Measurements from ENCODE around the gene GRM8. TPM values are rescaled to one million over a fixed set of nuclear protein-coding genes. Genes with fewer than 3 reads are reported as not detected.

The GRM8 gene
- total and polyA plus RNA-seq, 2 donors from 2014 or later, result 3.2 TPM; not detected in 1

DNA sequence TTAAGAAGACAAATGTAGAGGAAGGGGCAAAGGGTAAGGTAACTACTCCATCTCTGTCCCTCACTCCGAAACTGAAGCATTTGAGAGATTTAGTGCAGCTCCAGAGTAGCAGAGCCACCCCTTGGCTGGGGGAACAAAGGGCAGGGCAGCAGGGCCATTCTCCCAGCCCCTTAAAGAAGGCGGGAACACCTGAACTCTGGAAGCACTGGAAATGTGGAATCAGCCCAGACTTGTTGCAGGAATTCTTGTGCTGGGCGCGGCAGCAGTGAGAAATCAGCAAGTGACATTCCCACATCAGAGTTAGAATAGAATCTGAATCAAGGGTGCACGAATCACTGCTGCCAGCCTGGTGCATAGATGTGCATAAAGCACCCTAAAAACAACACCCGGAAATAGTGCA, 34.4 kb upstream of the GRM8 start:
- Histone ChIP-seq H3K9me3 (ENCODE audit: control insufficient read depth in 2 of 3, insufficient read depth in 1 of 3, low read length in 3 of 3) (no peaks in the 10 kb centered on the region), H3K4me1 (ENCODE audit: control insufficient read depth in 2 of 3, insufficient read depth in 2 of 3, low read depth in 1 of 3, low read length in 3 of 3) (no peaks in the 10 kb centered on the region), H3K27ac (ENCODE audit: low read depth in 2 of 2, low read length in 2 of 2) (no peak overlapping the region), H3K27me3 (ENCODE audit: control insufficient read depth, insufficient read depth, low read length) (no peaks in the 10 kb centered on the region), H3K9ac (ENCODE audit: low read length in 3 of 3) (no peak overlapping the region), H3K36me3 (ENCODE audit: control insufficient read depth in 2 of 3, insufficient read depth in 3 of 3, low read length in 3 of 3) (no peaks in the 10 kb centered on the region), H3K4me3 (ENCODE audit: low read length in 3 of 3) (no peak overlapping the region)
- intact Hi-C loops (cut with DNase I), result no loop called here
- FAIRE-seq, result no peak
- TF ChIP-seq, protein P1, sequence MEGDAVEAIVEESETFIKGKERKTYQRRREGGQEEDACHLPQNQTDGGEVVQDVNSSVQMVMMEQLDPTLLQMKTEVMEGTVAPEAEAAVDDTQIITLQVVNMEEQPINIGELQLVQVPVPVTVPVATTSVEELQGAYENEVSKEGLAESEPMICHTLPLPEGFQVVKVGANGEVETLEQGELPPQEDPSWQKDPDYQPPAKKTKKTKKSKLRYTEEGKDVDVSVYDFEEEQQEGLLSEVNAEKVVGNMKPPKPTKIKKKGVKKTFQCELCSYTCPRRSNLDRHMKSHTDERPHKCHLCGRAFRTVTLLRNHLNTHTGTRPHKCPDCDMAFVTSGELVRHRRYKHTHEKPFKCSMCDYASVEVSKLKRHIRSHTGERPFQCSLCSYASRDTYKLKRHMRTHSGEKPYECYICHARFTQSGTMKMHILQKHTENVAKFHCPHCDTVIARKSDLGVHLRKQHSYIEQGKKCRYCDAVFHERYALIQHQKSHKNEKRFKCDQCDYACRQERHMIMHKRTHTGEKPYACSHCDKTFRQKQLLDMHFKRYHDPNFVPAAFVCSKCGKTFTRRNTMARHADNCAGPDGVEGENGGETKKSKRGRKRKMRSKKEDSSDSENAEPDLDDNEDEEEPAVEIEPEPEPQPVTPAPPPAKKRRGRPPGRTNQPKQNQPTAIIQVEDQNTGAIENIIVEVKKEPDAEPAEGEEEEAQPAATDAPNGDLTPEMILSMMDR (IDR thresholded peaks at IDR 0.05; ENCODE audit: borderline replicate concordance, extremely low read depth, insufficient read depth), result no peak
- DNase-seq, result no peak

DNA sequence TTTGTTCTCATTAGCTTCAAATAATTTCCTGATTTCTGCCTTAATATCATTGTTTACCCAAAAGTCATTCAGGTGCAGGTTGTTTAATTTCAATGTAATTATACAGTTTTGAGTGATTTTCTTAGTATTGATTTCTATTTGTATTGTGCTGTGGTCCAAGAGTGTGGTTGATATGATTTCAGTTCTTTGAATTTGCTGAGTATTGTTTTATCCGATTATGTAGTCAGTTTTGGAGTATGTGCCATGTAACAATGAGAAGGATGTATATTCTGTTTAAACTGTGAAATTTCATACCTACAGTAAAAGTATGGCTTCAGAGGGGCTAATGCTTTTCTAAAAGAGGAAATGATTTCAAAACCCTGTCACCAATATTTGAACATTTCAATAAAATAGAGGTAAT, 17.4 kb upstream of the GRM8 start:
- intact Hi-C loops (cut with DNase I), result no loop called here

DNA sequence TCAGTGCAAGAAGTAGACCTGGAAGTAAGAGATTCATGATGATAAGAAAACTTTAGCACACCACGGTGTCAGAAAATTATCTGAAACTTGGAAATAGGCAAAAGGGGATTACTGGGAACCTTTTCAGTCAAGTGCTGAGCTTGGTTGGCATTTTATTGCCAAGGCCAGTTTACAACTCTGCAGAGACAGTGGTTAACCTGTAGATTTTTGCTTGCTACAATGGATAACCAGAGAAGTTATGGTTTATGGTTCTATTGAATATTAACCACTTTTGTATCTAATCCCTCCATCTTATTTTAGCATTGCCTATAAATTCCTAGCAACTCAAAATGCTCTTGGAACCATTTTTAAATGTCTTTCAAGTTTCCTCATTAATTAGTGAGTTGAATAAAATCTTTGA, 13.3 kb upstream of the GRM8 start:
- Histone ChIP-seq H3K4me3 (ENCODE audit: low read length in 3 of 3) (no peak overlapping the region), H3K36me3 (ENCODE audit: control insufficient read depth in 2 of 3, insufficient read depth in 3 of 3, low read length in 3 of 3) (no peaks in the 10 kb centered on the region), H3K9me3 (ENCODE audit: control insufficient read depth in 2 of 3, insufficient read depth in 1 of 3, low read length in 3 of 3) (no peaks in the 10 kb centered on the region), H3K4me1 (ENCODE audit: control insufficient read depth in 2 of 3, insufficient read depth in 2 of 3, low read depth in 1 of 3, low read length in 3 of 3) (no peaks in the 10 kb centered on the region), H3K27ac (ENCODE audit: low read depth in 2 of 2, low read length in 2 of 2) (no peak overlapping the region), H3K9ac (ENCODE audit: low read length in 3 of 3) (no peak overlapping the region), H3K27me3 (ENCODE audit: control insufficient read depth, insufficient read depth, low read length) (no peaks in the 10 kb centered on the region)
- intact Hi-C loops (cut with DNase I), result no loop called here
- FAIRE-seq (no peak), DNase-seq (no peak)
- TF ChIP-seq, protein P1 (IDR thresholded peaks at IDR 0.05; ENCODE audit: borderline replicate concordance, extremely low read depth, insufficient read depth), result no peak

More for the DNA sequence above, 17.4 kb upstream of the GRM8 start:
- DNase-seq, result no peak
- Histone ChIP-seq H3K9me3 (ENCODE audit: control insufficient read depth in 2 of 3, insufficient read depth in 1 of 3, low read length in 3 of 3) (no peaks in the 10 kb centered on the region), H3K4me3 (ENCODE audit: low read length in 3 of 3) (no peak overlapping the region), H3K36me3 (ENCODE audit: control insufficient read depth in 2 of 3, insufficient read depth in 3 of 3, low read length in 3 of 3) (no peaks in the 10 kb centered on the region), H3K9ac (ENCODE audit: low read length in 3 of 3) (no peak overlapping the region), H3K27me3 (ENCODE audit: control insufficient read depth, insufficient read depth, low read length) (no peaks in the 10 kb centered on the region), H3K4me1 (ENCODE audit: control insufficient read depth in 2 of 3, insufficient read depth in 2 of 3, low read depth in 1 of 3, low read length in 3 of 3) (no peaks in the 10 kb centered on the region), H3K27ac (ENCODE audit: low read depth in 2 of 2, low read length in 2 of 2) (no peak overlapping the region)
- FAIRE-seq, result no peak
- TF ChIP-seq, protein P1 (IDR thresholded peaks at IDR 0.05; ENCODE audit: borderline replicate concordance, extremely low read depth, insufficient read depth), result no peak

DNA sequence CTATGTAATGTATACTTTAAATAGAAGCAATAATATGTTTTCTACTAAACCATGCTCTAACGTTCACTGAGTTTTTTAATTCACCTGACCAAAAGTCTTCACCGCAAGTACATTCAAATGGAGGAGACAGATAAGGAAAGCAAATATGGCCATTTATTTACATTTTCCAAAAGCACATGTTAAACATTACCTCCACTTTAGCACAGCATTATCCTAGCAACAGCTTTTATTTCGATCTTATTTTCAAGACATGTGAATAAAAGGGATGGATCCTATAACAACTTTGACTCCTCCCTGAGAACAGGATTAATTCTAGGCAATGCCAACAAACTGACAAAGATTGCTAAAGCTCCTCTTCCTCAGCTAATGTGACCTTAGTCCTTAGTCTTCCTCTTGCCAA, 11.5 kb upstream of the GRM8 start:
- DNase-seq (no peak), FAIRE-seq (no peak)
- Histone ChIP-seq H3K4me1 (ENCODE audit: control insufficient read depth in 2 of 3, insufficient read depth in 2 of 3, low read depth in 1 of 3, low read length in 3 of 3) (no peaks in the 10 kb centered on the region), H3K36me3 (ENCODE audit: control insufficient read depth in 2 of 3, insufficient read depth in 3 of 3, low read length in 3 of 3) (no peaks in the 10 kb centered on the region), H3K27me3 (ENCODE audit: control insufficient read depth, insufficient read depth, low read length) (no peaks in the 10 kb centered on the region), H3K9me3 (ENCODE audit: control insufficient read depth in 2 of 3, insufficient read depth in 1 of 3, low read length in 3 of 3) (no peaks in the 10 kb centered on the region), H3K4me3 (ENCODE audit: low read length in 3 of 3) (no peak overlapping the region), H3K27ac (ENCODE audit: low read depth in 2 of 2, low read length in 2 of 2) (no peak overlapping the region), H3K9ac (ENCODE audit: low read length in 3 of 3) (no peak overlapping the region)
- TF ChIP-seq, protein P1 (IDR thresholded peaks at IDR 0.05; ENCODE audit: borderline replicate concordance, extremely low read depth, insufficient read depth), result no peak
- intact Hi-C loops (cut with DNase I), result no loop called here

All from kidney (tissue), 14 donors.